HG03064 (cell line): ENCODE results near the gene ANK3.

Experiments
- ATAC-seq: cut with Tn5 transposase; IDR thresholded peaks from one replicate; pipeline ENCODE4 v1.9.1; 2021; ENCODE audit warnings: low read depth; ENCODE audit not compliant: unreplicated experiment

The ANK3 gene

GRCh38 chr10:60114765-60115586, 274.7 kb downstream of the ANK3 start:
- no peak for ATAC-seq

- no peak for ATAC-seq
Measured at GRCh38 chr10:60110739-60111138, 278.9 kb downstream of the ANK3 start.

GRCh38 chr10:60107308-60107976, 282.2 kb downstream of the ANK3 start:
- no peak for ATAC-seq

GRCh38 chr10:60105295-60105695, 284.4 kb downstream of the ANK3 start:
- ATAC-seq = no peak

GRCh38 chr10:60101821-60102220, 287.9 kb downstream of the ANK3 start:
- no peak for ATAC-seq

- no peak for ATAC-seq
Measured at GRCh38 chr10:60099998-60100747, 289.5 kb downstream of the ANK3 start.

- ATAC-seq = no peak
Measured at GRCh38 chr10:60098677-60099601, 290.7 kb downstream of the ANK3 start.

GRCh38 chr10:60096761-60097513, 292.7 kb downstream of the ANK3 start:
- peak; percentile 71 for ATAC-seq

- no peak for ATAC-seq
Measured at GRCh38 chr10:60093317-60093716, 296.4 kb downstream of the ANK3 start.

- no peak for ATAC-seq
Measured at GRCh38 chr10:60086862-60087261, 302.8 kb downstream of the ANK3 start.

- no peak for ATAC-seq
Measured at GRCh38 chr10:60086421-60086820, 303.3 kb downstream of the ANK3 start.

- ATAC-seq = no peak
Measured at GRCh38 chr10:60082744-60083344, 306.8 kb downstream of the ANK3 start.

- no peak for ATAC-seq
Measured at GRCh38 chr10:60082341-60082740, 307.3 kb downstream of the ANK3 start.

GRCh38 chr10:60073781-60074656, 315.7 kb downstream of the ANK3 start:
- ATAC-seq = peak; percentile 93

- no peak for ATAC-seq
Measured at GRCh38 chr10:60073397-60073780, 316.3 kb downstream of the ANK3 start.

GRCh38 chr10:60069311-60069710, 320.4 kb downstream of the ANK3 start:
- ATAC-seq = no peak

GRCh38 chr10:60050366-60050765, 339.3 kb downstream of the ANK3 start:
- ATAC-seq = no peak

- ATAC-seq = no peak
Measured at GRCh38 chr10:60048091-60048501, 341.6 kb downstream of the ANK3 start.
